ENCODE measurements around the gene DNAH11. TPM values are rescaled to one million over a fixed set of nuclear protein-coding genes. Genes with fewer than 3 reads are reported as not detected.

The DNAH11 gene
- total RNA-seq, 2 experiments from 2014 or later = 0.31 to 0.61 TPM

- CTCF ChIA-PET = no interaction called here
- no peak for DNase-seq
- Mint-ChIP-seq H3K4me3 (no peak overlapping the region), H3K36me3 (peaks cover 4% of the 10 kb centered on the region), H3K4me1 (ENCODE audit: low read depth) (peaks cover 36% of the 10 kb centered on the region), H3K27me3 (peaks cover 7% of the 10 kb centered on the region), H3K27ac (no peak overlapping the region), H3K9me3 (no peaks in the 10 kb centered on the region)
- POLR2A ChIA-PET = no interaction called here
- intact Hi-C loops (cut with micrococcal nuclease) = loop anchor here (2.0 to 10.0 kb wide), 3 partner anchors 53 to 1067 kb away; partner anchors contain the start of gene HYCC1
These were observed 405.1 kb downstream of the DNAH11 start for GRCh38 chr7:21947946-21948345.

DNA sequence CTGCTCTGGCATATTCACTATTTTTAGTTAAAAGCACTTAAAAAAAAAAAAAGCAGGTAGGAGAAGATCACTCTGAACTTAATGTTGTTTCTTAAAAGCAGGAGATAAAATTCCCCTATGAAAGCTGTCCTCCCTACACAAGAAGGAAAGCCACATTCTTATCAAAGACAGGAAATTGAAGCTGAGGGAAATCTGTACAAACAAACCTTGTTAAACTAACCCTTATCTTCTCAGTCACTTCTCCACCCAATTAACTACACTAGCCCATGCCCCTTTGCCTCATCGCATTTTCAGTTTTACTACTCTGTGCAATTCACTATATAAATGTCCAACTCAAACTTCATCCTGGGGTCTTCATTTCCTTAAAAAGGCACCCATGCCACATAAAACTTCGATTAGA is 405.5 kb downstream of the DNAH11 start:
- H3K4me1 Mint-ChIP-seq (ENCODE audit: low read depth) = peaks cover 32% of the 10 kb centered on the region
- CTCF ChIA-PET = no interaction called here
- no peaks in the 10 kb centered on the region for H3K9me3 Mint-ChIP-seq
- intact Hi-C loops (cut with micrococcal nuclease) = loop anchor here (10.0 kb wide), 2 partner anchors 136 to 1066 kb away; partner anchors contain the start of gene HYCC1
- no peak for DNase-seq
- H3K4me3 Mint-ChIP-seq = no peak overlapping the region
- no peak overlapping the region for H3K27ac Mint-ChIP-seq
- H3K27me3 Mint-ChIP-seq = peaks cover 7% of the 10 kb centered on the region
- H3K36me3 Mint-ChIP-seq = peaks cover 2% of the 10 kb centered on the region
- POLR2A ChIA-PET = no interaction called here

GRCh38 chr7:21948887-21949540 is 406.2 kb downstream of the DNAH11 start:
- POLR2A ChIA-PET = no interaction called here
- Mint-ChIP-seq H3K4me1 (ENCODE audit: low read depth) (peaks cover 27% of the 10 kb centered on the region), H3K36me3 (no peaks in the 10 kb centered on the region), H3K9me3 (no peaks in the 10 kb centered on the region), H3K4me3 (no peak overlapping the region), H3K27ac (no peak overlapping the region), H3K27me3 (peaks cover 7% of the 10 kb centered on the region)
- no peak for DNase-seq
- intact Hi-C loops (cut with micrococcal nuclease) = loop anchor here (10.0 kb wide), 2 partner anchors 136 to 1066 kb away; partner anchors contain the start of gene HYCC1
- CTCF ChIA-PET = no interaction called here

Other genes with a start within 250 kb of the DNAH11 start
- gene SP4, start 115.0 kb upstream of the DNAH11 start, total RNA-seq = 10 to 100 TPM; 18.4 to 19.0 TPM

Data from activated CD4-positive, alpha-beta memory T cell treated with anti-CD3 and anti-CD28 coated beads for 36 hours (primary cell).